PFSK-1 (cell line): Measurements from ENCODE around the gene ADAMTS9.

Experiments
- FOXP2 ChIP-seq: optimal IDR thresholded peaks from 2 replicates; pipeline ENCODE3; 2011; ENCODE audit warnings: borderline replicate concordance, control low read depth, inconsistent platforms; ENCODE audit not compliant: insufficient read depth; ENCODE audit errors: extremely low read length, extremely low read depth
- POLR2AphosphoS5 ChIP-seq: IDR thresholded peaks from 2 replicates; pipeline ENCODE4 v1.6.1; 2012; ENCODE audit warnings: low read depth, mild to moderate bottlenecking, control low read depth, low read length, moderate library complexity
- REST ChIP-seq, 2 experiments: IDR thresholded peaks; 2 replicates each; pipeline versions ENCODE4 v1.6.1 to v1.8.0; 2011 to 2012; ENCODE audit warnings: low read depth in 2 of 2, low read length in 2 of 2, control low read depth in 1 of 2, inconsistent platforms in 1 of 2, mild to moderate bottlenecking in 1 of 2, moderate library complexity in 1 of 2; ENCODE audit not compliant: insufficient read depth in 1 of 2

GRCh38 chr3:64659617-64659978 is 28.2 kb downstream of the ADAMTS9 start:
- TF ChIP-seq REST (IDR thresholded peaks at IDR 0.05; ENCODE audit: insufficient read depth in 1 of 2, low read depth in 2 of 2, low read length in 2 of 2) (no peak), FOXP2 (no peak), POLR2AphosphoS5 (no peak)
